ENCODE measurements around the gene NTM. TPM values are rescaled to one million over a fixed set of nuclear protein-coding genes. Genes with fewer than 3 reads are reported as not detected.

NTM gene
- total RNA-seq, 1 experiment from 2014 or later, result 8.6 TPM

DNA sequence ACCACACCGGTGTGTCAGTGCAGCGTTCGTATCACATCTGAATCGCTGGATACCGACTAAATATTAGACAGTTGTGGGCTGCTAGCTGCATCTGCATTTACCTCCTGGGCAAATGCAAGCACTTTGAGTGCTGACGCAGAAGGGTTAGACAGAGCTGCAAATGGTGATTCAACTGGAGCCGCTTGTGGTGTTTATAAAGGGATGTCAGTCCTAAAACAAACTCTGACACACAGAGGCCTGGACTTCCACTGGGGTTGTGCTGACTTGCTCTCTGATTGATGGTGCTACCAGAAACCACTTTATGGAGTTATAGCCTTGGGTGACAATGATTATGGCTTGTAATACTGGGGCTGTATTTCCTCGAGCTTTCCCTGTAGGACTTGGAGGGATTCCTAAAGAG lies 374.4 kb downstream of the NTM start:
- ChIA-PET CTCF (no interaction called here), POLR2A (ENCODE audit: low non-redundant PET) (no interaction called here)
- Histone ChIP-seq H3K27ac (ENCODE audit: low read depth, low read length, poor library complexity, severe bottlenecking) (no peak overlapping the region), H3K9me3 (ENCODE audit: low read depth, low read length, poor library complexity, severe bottlenecking) (no peaks in the 10 kb centered on the region), H3K4me3 (ENCODE audit: low read depth, low read length, poor library complexity, severe bottlenecking) (no peak overlapping the region), H3K27me3 (replicated peaks; ENCODE audit: insufficient read depth, low read depth, low read length, poor library complexity) (no peaks in the 10 kb centered on the region), H3K36me3 (ENCODE audit: insufficient read depth, low read length, poor library complexity, severe bottlenecking) (no peaks in the 10 kb centered on the region), H3K4me1 (ENCODE audit: insufficient read depth, low read length, poor library complexity, severe bottlenecking) (peaks cover 25% of the 10 kb centered on the region)
- DNase-seq (ENCODE audit: low spot score), result no peak
- no TSS peak for BruUV-seq (replicated peaks)
- TF ChIP-seq EZH2 (IDR thresholded peaks at IDR 0.05; ENCODE audit: borderline replicate concordance, low read depth, low read length, poor library complexity, severe bottlenecking), result no peak
- TF ChIP-seq, protein P1, sequence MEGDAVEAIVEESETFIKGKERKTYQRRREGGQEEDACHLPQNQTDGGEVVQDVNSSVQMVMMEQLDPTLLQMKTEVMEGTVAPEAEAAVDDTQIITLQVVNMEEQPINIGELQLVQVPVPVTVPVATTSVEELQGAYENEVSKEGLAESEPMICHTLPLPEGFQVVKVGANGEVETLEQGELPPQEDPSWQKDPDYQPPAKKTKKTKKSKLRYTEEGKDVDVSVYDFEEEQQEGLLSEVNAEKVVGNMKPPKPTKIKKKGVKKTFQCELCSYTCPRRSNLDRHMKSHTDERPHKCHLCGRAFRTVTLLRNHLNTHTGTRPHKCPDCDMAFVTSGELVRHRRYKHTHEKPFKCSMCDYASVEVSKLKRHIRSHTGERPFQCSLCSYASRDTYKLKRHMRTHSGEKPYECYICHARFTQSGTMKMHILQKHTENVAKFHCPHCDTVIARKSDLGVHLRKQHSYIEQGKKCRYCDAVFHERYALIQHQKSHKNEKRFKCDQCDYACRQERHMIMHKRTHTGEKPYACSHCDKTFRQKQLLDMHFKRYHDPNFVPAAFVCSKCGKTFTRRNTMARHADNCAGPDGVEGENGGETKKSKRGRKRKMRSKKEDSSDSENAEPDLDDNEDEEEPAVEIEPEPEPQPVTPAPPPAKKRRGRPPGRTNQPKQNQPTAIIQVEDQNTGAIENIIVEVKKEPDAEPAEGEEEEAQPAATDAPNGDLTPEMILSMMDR (conservative IDR thresholded peaks at IDR 0.05; ENCODE audit: low read depth, low read length), result no peak
- intact Hi-C loops (cut with micrococcal nuclease; ENCODE audit: unreplicated experiment), result loop anchor here (5.0 kb wide), 3 partner anchors 122 to 1197 kb away; no protein-coding TSS in a partner anchor

DNA sequence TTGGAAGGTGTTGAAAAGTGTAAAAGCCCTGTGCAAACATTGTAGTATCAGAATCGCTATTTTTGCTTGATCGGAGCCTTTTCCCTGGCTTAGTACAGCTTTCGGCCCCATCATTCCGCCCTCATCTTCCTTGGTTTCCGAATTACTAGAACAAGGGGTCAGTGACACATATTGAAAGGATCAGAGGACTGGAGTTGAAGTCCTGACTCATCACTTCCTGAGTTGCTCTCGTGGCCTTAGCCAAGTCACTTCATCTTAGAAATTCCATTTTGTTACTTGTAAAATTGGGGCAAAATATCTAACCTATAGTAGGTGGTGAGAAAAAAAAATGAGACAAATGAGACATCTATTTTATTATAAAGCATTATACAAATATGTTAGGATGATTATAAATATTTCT lies 375.0 kb downstream of the NTM start:
- CTCF ChIA-PET, result no interaction called here
- no peak overlapping the region for H3K4me3 ChIP-seq (ENCODE audit: low read depth, low read length, poor library complexity, severe bottlenecking)
- H3K9me3 ChIP-seq (ENCODE audit: low read depth, low read length, poor library complexity, severe bottlenecking), result no peaks in the 10 kb centered on the region
- POLR2A ChIA-PET (ENCODE audit: low non-redundant PET), result no interaction called here
- no TSS peak for BruUV-seq (replicated peaks)
- intact Hi-C loops (cut with micrococcal nuclease; ENCODE audit: unreplicated experiment), result loop anchor here (5.0 kb wide), 3 partner anchors 122 to 1197 kb away; no protein-coding TSS in a partner anchor
- DNase-seq (ENCODE audit: low spot score), result no peak
- no peaks in the 10 kb centered on the region for H3K36me3 ChIP-seq (ENCODE audit: insufficient read depth, low read length, poor library complexity, severe bottlenecking)
- H3K27ac ChIP-seq (ENCODE audit: low read depth, low read length, poor library complexity, severe bottlenecking), result no peak overlapping the region
- H3K4me1 ChIP-seq (ENCODE audit: insufficient read depth, low read length, poor library complexity, severe bottlenecking), result peaks cover 25% of the 10 kb centered on the region
- TF ChIP-seq EZH2 (IDR thresholded peaks at IDR 0.05; ENCODE audit: borderline replicate concordance, low read depth, low read length, poor library complexity, severe bottlenecking), result no peak
- TF ChIP-seq, protein P1 (conservative IDR thresholded peaks at IDR 0.05; ENCODE audit: low read depth, low read length), result no peak
- no peaks in the 10 kb centered on the region for H3K27me3 ChIP-seq (replicated peaks; ENCODE audit: insufficient read depth, low read depth, low read length, poor library complexity)

DNA sequence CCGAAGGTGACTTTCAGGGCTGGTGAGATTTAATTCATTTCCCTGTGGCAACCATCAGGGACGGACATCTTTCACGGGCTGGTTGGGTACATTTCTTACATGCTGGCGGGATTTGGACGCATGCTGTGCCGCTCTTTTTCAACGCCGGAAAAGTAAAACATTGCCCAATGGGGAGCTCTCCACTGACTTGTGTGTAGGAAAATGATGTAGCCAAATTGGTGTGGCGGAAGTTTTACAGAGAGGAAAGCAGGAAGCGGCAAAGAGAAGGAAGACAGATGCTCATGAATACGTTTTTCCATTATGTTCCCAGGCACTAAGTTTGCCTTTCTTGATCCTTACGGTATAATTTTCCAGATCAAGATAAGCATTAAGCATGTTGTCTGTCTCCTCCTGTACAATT lies 375.8 kb downstream of the NTM start:
- no peak for TF ChIP-seq EZH2 (IDR thresholded peaks at IDR 0.05; ENCODE audit: borderline replicate concordance, low read depth, low read length, poor library complexity, severe bottlenecking)
- TF ChIP-seq, protein P1 (conservative IDR thresholded peaks at IDR 0.05; ENCODE audit: low read depth, low read length), result no peak
- Histone ChIP-seq H3K36me3 (ENCODE audit: insufficient read depth, low read length, poor library complexity, severe bottlenecking) (no peaks in the 10 kb centered on the region), H3K27me3 (replicated peaks; ENCODE audit: insufficient read depth, low read depth, low read length, poor library complexity) (no peaks in the 10 kb centered on the region), H3K27ac (ENCODE audit: low read depth, low read length, poor library complexity, severe bottlenecking) (no peak overlapping the region), H3K4me3 (ENCODE audit: low read depth, low read length, poor library complexity, severe bottlenecking) (no peak overlapping the region), H3K9me3 (ENCODE audit: low read depth, low read length, poor library complexity, severe bottlenecking) (no peaks in the 10 kb centered on the region), H3K4me1 (ENCODE audit: insufficient read depth, low read length, poor library complexity, severe bottlenecking) (peaks cover 25% of the 10 kb centered on the region)
- POLR2A ChIA-PET (ENCODE audit: low non-redundant PET), result interaction anchor here (0.6 kb wide), 1 partner anchor 183 kb away, joined by 4 read pairs; no protein-coding TSS in a partner anchor
- intact Hi-C loops (cut with micrococcal nuclease; ENCODE audit: unreplicated experiment), result loop anchor here (2.0 to 5.0 kb wide), 4 partner anchors 121 to 1196 kb away; no protein-coding TSS in a partner anchor
- BruUV-seq (replicated peaks), result no TSS peak
- CTCF ChIA-PET, result no interaction called here
- DNase-seq (ENCODE audit: low spot score), result peak; percentile 87
